HG02943 (cell line): ENCODE measurements around the gene DPEP1.

Experiments
- ATAC-seq: cut with Tn5 transposase; IDR thresholded peaks from one replicate; pipeline ENCODE4 v1.9.1; 2021; ENCODE audit warnings: mild to moderate bottlenecking, low read depth, moderate library complexity; ENCODE audit not compliant: unreplicated experiment

DPEP1 gene

GRCh38 chr16:89596061-89596689, 17.3 kb upstream of the DPEP1 start:
- ATAC-seq, result no peak

GRCh38 chr16:89596957-89597649, 16.3 kb upstream of the DPEP1 start:
- ATAC-seq, result no peak

GRCh38 chr16:89598199-89598598, 15.2 kb upstream of the DPEP1 start:
- no peak for ATAC-seq

GRCh38 chr16:89599451-89599858, 14.0 kb upstream of the DPEP1 start:
- ATAC-seq, result no peak

GRCh38 chr16:89599902-89600301, 13.5 kb upstream of the DPEP1 start:
- ATAC-seq, result no peak

- ATAC-seq, result no peak
Observed at GRCh38 chr16:89600427-89600826, 13.0 kb upstream of the DPEP1 start.

GRCh38 chr16:89600956-89601355, 12.5 kb upstream of the DPEP1 start:
- ATAC-seq, result no peak

GRCh38 chr16:89601906-89602272, 11.6 kb upstream of the DPEP1 start:
- ATAC-seq, result no peak

GRCh38 chr16:89602273-89602951, 11.0 kb upstream of the DPEP1 start:
- no peak for ATAC-seq

- no peak for ATAC-seq
Observed at GRCh38 chr16:89602952-89603590, 10.4 kb upstream of the DPEP1 start.

GRCh38 chr16:89604764-89605163, 8.7 kb upstream of the DPEP1 start:
- ATAC-seq, result no peak

GRCh38 chr16:89605186-89605970, 8.1 kb upstream of the DPEP1 start:
- no peak for ATAC-seq

GRCh38 chr16:89606006-89606405, 7.4 kb upstream of the DPEP1 start:
- no peak for ATAC-seq

- ATAC-seq, result no peak
Observed at GRCh38 chr16:89607453-89607852, 6.0 kb upstream of the DPEP1 start.

- no peak for ATAC-seq
Observed at GRCh38 chr16:89607937-89608740, 5.3 kb upstream of the DPEP1 start.

- ATAC-seq, result no peak
Observed at GRCh38 chr16:89610108-89610453, 3.4 kb upstream of the DPEP1 start.

GRCh38 chr16:89612415-89613166, 851 bp upstream of the DPEP1 start:
- ATAC-seq, result no peak

GRCh38 chr16:89613954-89614459, 565 bp downstream of the DPEP1 start:
- ATAC-seq, result no peak

- no peak for ATAC-seq
Observed at GRCh38 chr16:89615176-89615575, 1.7 kb downstream of the DPEP1 start.
